Measurements from ENCODE around the gene SSH2. TPM values are rescaled to one million over a fixed set of nuclear protein-coding genes. Genes with fewer than 3 reads are reported as not detected.

Gene SSH2
- total and polyA plus RNA-seq, 9 donors: 4.2 to 13.0 (median 11.8) TPM

GRCh38 chr17:29591737-29592608 is 338.1 kb downstream of the SSH2 start:
- WGBS, 3 donors: 8 to 11% (median 9%) methylated on average over 25 of the region's 25 CpGs
- Histone ChIP-seq H3K4me3 (peak overlapping the region; percentile 28), H3K9me3 (no peaks in the 10 kb centered on the region), H3K27me3 (no peaks in the 10 kb centered on the region), H3K27ac (peak overlapping the region; percentile 49 to 50), H3K36me3 (no peaks in the 10 kb centered on the region), H3K4me1 (ENCODE audit: insufficient read depth) (peaks cover 35% of the 10 kb centered on the region)
- DNase-seq: peak; percentile 86 to 94 (median 93)
- intact Hi-C loops (cut with DNase I): no loop called here
- TF ChIP-seq CTCF (IDR thresholded peaks at IDR 0.05): peak; percentile 91 to 96 (median 93)
- no peak for TF ChIP-seq EP300 (IDR thresholded peaks at IDR 0.05)

- H3K36me3 ChIP-seq: no peaks in the 10 kb centered on the region
- H3K4me3 ChIP-seq: peak overlapping the region; percentile 28
- H3K4me1 ChIP-seq (ENCODE audit: insufficient read depth): peaks cover 29% of the 10 kb centered on the region
- H3K27me3 ChIP-seq: no peaks in the 10 kb centered on the region
- WGBS, 3 donors: 0 to 1% (median 1%) methylated on average over 31 of the region's 31 CpGs
- DNase-seq: peak in 3 of 5 donors; percentile 71 to 79 (median 76)
- intact Hi-C loops (cut with DNase I): no loop called here
- peak overlapping the region; percentile 50 to 71 for H3K27ac ChIP-seq
- no peaks in the 10 kb centered on the region for H3K9me3 ChIP-seq
- TF ChIP-seq CTCF (IDR thresholded peaks at IDR 0.05) (no peak), EP300 (IDR thresholded peaks at IDR 0.05) (no peak), POLR2A (IDR thresholded peaks at IDR 0.05) (no peak)
Measured at GRCh38 chr17:29591146-29591736, 338.8 kb downstream of the SSH2 start.

GRCh38 chr17:29590411-29591145 is 339.4 kb downstream of the SSH2 start:
- Histone ChIP-seq H3K27me3 (no peaks in the 10 kb centered on the region), H3K4me3 (peak overlapping the region; percentile 41), H3K36me3 (no peaks in the 10 kb centered on the region), H3K27ac (peak overlapping the region; percentile 71 to 73), H3K4me1 (ENCODE audit: insufficient read depth) (peaks cover 30% of the 10 kb centered on the region), H3K9me3 (no peaks in the 10 kb centered on the region)
- peak; percentile 28 to 64 (median 57) for DNase-seq
- TF ChIP-seq EP300 (IDR thresholded peaks at IDR 0.05): no peak
- TF ChIP-seq POLR2A (IDR thresholded peaks at IDR 0.05): no peak
- no peak for TF ChIP-seq CTCF (IDR thresholded peaks at IDR 0.05)
- intact Hi-C loops (cut with DNase I): no loop called here
- 10 to 17% (median 12%) methylated on average over 30 of the region's 30 CpGs for WGBS, 3 donors

All from ovary (tissue), 9 donors.